ENCODE data around the gene CFAP61.
"Not testable (repeated sequence)": the region's sequence is repeated elsewhere in the genome, so short reads cannot be mapped to it uniquely, and the experiment has no call there.

CFAP61 gene

DNA sequence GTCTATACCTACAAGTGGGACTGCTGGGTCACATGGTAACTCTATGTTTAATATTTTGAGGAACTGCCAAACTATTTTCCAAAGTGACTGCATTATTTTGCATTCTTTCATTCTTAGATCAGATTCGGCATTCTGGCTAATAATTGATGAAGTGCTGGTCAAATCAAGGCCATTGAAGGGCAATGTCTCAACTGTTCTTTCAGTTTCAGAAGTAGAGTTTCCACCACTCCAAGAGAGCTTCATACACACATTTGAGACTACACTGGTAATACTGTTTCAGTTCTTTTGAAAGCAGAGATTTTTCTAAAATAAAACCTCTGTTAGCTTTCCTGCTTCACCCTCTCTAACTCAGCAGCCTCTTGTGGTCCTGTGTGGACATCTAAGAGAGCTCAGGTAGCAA is 154.5 kb downstream of the CFAP61 start:
- no peak for FAIRE-seq
- DNase-seq (ENCODE audit: insufficient read length, low spot score): no peak

DNA sequence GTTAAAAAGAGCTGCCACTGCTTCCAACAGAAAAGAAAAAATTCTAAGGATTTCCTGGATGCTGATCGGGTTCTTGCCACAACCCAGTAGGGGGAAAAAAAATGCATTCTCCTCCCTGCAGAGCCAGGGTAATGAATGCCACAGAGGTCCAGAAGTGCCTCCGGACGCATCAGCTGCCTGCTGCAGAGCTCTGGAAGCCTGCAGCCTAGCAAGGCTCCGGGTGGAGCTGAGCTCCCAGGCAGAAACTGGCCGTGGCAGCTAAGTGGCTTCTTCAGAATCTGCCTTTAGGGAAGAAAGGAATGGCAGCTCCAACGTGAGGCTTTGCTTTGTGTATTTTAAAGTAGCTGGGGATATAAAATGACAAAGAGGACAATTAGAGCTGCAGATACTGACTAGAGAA is 155.0 kb downstream of the CFAP61 start:
- DNase-seq (ENCODE audit: insufficient read length, low spot score) (no peak), FAIRE-seq (no peak)

DNA sequence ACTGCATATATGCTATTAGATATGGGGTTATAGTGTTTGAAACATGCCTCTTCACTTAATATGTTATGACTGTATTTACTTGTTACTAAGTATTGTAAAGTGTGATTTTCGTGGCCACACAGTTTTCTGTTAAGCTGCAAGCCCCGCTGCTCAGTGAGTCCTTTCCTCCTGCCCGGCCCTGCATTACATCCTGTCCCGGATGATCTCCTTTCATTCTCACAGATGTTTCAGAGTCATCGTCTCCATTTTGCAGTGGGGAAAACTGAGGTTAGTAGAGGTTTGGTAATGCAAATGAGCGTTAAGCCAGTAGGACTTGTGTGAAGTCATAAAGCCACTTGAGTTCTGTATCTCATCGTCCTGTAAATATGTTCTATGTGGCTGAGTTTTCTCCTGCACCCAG is 155.5 kb downstream of the CFAP61 start:
- FAIRE-seq: no peak

DNA sequence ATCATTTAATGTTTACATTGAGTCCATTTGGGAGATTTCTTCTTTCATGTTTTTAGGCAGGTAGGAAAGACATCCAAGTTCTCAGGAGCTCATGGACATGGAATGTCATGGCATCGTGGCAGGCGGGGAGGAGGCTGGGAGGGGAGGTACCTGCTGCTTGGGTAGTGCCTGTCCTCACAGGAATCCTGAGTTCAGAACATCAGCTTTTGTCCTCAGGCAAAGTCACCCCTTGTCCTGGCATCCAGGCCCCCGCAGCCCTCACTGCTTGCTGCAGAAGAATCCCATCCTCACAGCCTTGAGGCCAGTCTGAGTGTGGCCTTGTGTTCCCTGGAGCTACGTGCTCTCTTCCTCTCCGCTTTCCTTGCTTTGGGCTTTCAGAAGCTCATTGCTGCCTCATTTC is 157.4 kb downstream of the CFAP61 start:
- FAIRE-seq: no peak
- no peak for DNase-seq (ENCODE audit: insufficient read length, low spot score)

More for the DNA sequence above, 155.5 kb downstream of the CFAP61 start:
- no peak for DNase-seq (ENCODE audit: insufficient read length, low spot score)

DNA sequence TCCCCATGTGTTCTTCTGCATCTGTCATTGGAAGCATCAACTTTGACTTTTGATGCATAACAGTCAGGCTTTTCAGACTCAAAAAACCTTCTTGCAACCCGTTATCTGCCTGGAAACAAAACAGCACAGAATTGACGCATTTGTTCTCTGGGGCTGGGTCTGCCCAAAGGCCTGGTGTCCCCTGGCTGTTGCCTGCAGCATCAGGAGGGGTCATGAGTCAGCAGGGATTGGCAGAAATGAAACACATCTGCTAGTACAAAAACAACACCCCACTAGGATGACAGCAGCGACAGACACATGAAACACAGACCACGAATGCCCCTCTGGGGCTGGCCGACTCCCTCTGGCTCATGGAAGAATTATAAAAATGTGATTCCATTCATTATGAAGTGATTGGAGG is 158.0 kb downstream of the CFAP61 start:
- DNase-seq (ENCODE audit: insufficient read length, low spot score) (no peak), FAIRE-seq (no peak)

DNA sequence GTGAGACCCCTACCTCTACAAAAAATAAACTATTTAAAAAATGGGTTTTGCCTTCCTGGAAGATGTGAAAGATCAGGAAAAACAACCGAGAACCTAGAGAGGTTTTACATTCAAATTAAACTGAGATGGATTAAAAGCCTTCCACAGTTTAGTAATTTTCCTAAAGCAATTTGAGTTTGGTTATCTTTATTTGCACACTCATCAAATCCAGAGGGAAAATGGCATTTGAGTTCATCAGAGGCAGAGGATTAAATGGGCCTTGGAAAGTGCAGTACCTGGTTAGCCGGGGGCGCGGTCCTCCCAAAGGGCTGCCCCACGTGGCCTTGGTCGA is 158.6 kb downstream of the CFAP61 start:
- FAIRE-seq (no peak), DNase-seq (ENCODE audit: insufficient read length, low spot score) (no peak)

DNA sequence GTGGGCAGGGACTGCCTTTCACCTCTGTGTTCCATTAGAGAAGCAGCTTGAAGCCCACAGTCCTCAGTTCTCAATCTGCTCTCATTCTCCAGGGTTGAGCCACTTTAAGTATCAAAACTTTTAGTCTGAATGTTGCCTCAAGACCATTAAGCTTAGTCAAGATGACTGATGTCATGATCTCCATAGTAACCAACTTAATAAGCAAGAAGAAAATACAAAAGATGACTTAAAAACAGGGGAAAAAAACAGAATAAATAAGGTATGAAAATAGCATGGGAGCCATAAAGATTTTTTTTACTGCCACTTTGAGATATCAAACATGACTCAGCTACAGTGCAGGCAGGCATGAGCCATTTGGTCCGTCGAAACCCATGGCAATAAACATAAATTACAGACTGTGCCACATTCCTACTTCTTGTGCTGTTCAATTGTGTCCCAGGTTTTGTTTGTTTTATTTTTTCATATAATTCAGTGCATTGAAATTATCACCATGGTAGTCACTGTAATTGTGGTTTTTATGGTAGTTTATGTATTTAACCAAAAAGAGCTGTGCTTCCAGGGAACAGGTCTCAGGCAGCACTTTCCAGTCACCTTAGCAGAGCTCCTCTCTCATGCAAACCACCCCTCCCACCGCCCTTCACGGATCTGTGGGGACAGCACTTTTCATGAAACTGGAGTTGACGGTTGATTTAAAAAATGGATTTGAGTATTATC is 159.1 kb downstream of the CFAP61 start:
- DNase-seq (ENCODE audit: insufficient read length, low spot score) (no peak), FAIRE-seq (no peak)

DNA sequence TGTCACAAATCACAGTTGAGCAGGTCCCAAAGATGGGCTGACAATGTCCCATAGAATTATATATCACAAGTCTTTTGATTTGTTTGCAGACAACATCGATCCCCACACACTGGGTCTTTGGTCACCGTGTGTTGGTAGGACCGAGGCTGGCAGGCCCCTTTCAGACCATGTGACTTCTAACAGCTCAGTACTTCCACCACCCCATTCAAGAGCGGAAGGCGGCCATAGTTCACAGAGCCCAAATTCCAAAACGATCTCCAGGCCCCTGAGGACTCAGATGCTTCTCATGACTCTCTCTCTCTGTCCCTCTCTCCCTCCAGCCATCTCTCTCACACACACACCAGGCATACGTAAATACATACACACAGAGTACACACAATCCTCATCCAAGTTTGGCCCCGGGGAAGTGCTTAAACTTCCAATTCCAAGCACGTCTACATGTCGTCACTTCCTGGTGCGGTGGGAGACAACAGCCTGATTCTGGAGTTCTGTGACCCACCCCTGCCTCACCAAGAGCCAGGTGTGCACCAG is 159.7 kb downstream of the CFAP61 start:
- FAIRE-seq (no peak), DNase-seq (ENCODE audit: insufficient read length, low spot score) (no peak)

DNA sequence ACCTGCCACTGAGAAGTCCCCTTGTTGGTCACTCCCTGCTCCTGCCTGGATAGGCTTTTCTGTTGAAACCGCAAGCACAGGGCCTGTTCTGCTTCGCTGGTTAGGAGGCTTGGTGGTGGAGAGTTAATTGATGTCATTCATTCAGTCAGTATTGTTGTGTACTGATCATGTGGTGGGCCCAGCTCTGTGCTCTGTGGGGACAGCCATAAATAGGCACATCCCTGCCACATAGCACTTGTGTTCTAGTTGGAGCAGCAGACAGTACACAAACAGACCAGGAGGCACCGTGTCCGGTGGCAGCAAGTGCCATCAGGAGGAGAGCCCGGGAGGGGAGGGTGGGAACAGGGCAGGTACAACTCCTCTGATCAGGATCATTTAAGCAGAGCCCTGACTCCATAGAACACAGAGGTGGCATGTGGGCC is 160.4 kb downstream of the CFAP61 start:
- no peak for FAIRE-seq

DNA sequence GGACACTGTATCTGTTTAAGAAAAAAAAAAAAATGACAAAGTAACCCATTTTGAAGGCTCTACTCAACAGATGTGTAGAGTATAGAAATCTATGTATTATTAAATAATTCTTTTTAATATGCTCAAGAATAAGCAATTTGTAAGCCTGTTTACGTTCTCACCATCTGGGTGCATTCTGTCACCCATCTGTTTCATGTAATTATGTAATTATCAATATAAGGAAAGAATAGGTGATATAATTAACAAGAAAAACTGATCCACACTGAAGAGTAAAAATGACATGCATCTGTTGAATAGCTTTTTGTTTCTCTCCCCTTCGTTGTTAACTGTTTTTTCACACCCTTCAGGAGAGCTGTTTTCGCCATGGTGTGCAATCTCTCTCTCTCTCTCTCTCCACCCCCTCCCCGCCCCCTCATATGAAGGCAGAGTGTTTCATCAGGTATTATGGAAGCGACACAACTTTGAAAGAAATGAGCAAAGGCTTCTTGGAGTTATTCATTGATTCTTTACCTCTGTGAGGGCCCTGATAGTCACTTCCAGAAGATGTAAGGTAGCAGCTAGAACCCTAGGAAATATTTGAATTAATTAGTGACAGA is 161.3 kb downstream of the CFAP61 start:
- no peak for FAIRE-seq
- no peak for DNase-seq (ENCODE audit: insufficient read length, low spot score)

More for the DNA sequence above, 160.4 kb downstream of the CFAP61 start:
- no peak for DNase-seq (ENCODE audit: insufficient read length, low spot score)

DNA sequence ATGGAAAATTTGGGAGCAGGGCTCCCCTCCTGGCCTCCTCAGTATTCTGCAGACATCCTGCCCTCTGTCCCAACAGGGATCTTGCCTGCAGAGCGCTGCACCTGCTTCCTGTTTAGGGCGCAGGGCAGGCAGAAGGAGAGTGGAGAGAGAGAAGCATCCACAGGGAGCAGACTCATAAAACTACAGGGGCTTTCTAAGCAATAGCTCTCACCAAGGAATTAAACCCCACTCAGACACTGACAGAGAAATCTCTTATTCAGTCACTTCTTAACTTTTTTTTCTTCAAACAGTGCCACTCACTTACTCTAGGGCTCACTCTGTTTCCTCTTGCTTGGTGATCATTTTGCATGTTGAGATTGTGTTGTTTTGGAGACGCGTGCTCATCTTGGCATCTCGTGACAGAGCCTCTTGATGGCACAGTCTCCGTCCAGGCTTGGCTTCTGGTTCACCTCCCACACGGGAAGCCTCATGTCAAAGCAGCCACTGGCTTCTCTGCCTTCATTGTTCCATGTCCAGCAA is 162.5 kb downstream of the CFAP61 start:
- DNase-seq (ENCODE audit: insufficient read length, low spot score) (no peak), FAIRE-seq (no peak)

DNA sequence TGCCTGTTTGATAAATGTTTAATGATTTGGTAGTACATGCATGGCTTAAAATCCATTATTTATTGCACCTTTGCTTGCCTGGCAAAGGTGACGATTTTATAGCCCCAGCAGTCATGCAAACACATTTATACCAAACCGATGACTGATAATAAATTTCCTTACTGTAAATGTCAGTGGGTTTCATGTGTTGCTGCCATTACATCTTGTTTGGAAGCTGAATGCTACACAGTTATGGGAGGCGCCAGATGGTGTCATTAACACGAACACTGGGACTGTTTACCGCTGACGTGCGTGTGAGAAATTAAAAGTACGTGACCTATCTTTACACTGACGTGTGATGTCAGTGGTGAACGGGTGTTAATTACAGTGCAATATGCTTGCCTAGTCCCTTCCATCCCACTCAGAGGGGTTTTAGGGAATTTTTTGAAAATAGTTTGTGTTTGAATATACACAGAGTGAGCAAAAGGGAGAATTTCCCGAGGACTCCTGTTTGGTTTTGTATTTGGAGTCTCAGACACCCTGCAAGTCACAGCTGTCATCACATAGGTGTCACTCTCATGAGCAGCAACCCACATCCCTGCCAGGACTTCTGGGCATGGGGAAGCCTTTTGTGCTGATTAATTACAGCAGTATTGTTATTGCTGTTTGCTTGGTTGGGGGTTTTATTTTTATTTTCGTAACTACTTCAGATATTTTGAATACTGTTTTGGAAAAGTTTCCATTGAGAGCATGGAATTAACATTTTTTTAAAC is 163.8 kb downstream of the CFAP61 start:
- FAIRE-seq: no peak

DNA sequence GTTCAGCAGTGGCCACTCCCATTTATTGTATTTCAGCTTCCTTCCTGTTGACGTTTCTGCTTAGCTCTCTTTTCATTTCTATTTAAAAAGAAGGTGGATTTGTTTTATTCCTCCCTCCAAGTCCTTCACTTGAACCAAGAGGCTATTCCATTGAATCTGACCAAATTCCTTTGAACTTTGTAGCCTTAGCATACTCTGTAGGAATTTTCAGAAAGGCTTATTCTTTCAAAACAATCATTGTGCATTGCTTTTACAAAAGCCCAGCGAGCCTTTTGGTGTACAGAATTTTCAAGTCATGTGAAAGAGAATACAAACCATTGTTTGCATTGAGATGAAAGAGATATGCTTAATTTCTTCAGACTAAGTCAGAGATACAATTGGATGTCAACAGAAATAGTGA is 164.6 kb downstream of the CFAP61 start:
- no peak for FAIRE-seq
- DNase-seq (ENCODE audit: insufficient read length, low spot score): no peak

More for the DNA sequence above, 163.8 kb downstream of the CFAP61 start:
- no peak for DNase-seq (ENCODE audit: insufficient read length, low spot score)

DNA sequence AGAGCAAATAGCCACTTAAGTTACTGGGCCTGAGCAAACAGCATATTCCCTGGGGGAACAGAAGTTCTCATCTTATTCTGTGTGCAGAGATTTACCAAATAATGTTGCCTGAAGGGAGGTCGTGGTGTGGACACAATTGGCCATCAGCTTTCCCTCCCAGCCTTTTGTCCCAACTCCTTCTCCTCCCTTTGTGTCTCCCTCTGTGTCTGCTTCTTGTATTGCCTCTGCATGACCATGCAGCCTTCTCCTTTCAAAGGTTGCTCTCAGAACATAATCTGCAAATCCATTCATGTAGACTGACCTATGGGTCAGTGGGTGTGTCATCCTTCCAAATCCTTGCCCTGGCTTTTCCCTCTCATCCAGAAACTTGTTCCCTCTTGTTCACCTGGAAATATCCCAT is 165.3 kb downstream of the CFAP61 start:
- DNase-seq (ENCODE audit: insufficient read length, low spot score) (no peak), FAIRE-seq (no peak)

DNA sequence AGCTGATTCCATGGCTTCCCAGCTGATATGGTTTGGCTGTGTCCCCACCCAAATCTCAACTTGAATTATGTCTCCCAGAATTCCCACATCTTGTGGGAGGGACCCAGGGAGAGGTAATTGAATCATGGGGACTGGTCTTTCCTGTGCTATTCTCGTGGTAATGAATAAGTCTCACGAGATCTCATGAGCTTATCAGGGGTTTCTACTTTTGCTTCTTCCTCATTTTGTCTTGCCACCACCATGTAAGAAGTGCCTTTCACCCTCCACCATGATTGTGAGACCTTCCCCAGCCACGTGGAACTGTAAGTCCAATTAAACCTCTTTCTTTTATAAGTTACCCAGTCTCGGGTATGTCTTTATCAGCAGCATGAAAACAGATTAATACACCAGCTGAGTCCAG is 165.8 kb downstream of the CFAP61 start:
- DNase-seq (ENCODE audit: insufficient read length, low spot score); FAIRE-seq: not testable (repeated sequence)

DNA sequence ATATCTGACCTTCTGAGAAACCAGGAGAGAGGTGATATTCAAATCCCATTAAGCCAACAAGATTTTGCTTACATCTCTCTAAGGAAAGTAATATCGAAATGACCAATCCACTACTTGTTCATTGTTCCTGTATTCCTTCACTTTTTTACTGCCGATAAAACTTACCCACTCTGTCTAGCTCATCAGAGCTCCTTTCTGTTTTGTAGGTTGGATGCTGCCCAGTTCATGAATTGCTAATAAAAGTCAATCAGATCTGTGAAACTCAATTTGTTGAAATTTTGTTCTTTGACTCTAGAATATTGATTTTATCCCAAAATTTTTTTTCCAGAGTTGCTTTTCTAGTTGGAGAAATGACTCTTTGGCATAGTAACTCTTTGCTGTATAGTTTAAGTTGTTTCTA is 166.7 kb downstream of the CFAP61 start:
- FAIRE-seq: no peak
- DNase-seq (ENCODE audit: insufficient read length, low spot score): no peak

DNA sequence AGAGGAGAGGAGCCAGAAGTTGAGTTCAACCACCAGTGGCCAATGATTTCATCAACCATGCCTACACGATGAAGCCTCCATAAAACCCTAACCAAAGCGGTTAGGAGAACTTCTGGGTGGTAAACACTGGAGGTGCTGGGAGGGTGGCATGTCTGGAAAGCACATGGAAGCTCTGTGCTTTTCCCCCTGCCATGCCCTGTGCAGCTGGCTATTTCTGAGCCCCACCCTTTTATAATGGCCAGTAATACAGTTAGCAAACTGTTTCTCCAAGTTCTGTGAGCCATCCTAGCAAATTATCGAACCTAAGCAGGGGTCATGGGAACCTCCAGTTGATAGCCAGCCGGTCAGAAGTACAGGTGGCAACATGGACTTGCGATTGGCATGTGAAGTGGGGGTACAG is 167.8 kb downstream of the CFAP61 start:
- FAIRE-seq: no peak
- no peak for DNase-seq (ENCODE audit: insufficient read length, low spot score)

DNA sequence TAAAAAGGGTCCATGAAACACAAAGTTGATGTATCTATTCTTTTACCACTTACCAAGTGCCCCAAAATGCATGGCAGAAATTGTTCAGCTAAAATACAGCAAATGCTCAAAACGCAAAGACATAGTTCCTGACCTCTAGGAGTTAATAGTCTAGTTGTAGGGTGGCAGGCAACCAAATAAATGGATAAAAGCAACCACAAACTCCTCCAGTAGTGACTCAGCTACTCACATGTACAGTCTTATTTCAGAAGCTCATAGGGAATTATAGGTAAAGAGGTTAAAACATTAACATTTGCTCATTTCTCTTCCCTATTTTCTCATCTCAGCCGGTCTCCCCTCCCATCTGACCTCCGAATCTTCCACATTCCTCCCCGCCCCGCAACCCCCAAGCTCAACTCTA is 171.6 kb downstream of the CFAP61 start:
- FAIRE-seq: no peak
- no peak for DNase-seq (ENCODE audit: insufficient read length, low spot score)

DNA sequence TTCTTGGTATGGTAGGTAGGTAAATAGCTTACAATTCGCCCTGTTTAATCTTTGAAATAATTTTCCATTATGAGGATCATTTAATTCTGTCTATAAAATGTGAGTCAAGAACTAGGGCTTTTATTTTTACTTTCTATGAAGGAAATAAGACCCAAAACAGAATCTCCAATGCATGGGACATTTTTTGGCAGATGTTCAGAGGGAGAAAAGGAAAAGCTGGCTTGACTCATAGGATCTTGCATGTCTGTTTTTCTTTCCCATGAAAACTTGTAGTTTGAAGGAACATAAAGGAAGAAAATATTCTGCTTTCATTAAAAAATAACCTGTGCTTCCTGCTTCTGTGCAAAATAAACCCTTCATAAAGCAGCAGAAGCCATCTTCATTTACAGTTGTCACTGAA is 172.5 kb downstream of the CFAP61 start:
- no peak for FAIRE-seq
- DNase-seq (ENCODE audit: insufficient read length, low spot score): no peak

DNA sequence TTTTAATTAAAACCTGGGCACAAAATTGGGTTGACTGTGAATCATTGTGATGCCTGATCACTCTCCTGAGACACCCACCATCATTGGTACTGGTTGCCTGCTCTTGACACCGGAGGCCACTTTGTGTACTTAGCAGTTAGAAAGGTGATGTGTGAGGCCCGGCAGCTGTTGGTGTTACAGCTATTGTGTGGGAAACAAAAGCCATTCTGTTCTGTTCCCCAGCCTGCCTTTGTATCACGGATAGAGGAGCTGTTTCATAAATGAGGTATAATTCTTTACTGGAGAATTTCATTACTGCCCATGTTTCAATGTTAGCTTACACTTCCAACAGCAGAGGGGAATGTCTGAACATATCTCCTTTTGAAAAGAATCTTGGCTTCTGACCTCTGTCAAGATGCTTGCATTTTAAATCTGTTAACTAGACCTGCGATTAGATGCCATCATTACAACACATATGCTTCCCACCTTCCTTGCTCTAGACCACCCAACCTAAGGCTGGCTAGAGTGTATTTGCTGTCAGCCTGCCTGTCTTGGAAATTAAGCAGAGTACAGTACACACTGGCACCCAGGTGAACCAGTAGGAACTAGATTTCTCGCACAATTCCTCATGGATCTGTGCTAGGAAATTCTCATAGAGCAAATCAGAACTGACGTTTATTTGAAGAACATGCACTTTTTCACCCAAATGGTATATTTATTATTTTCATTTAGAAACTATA is 173.2 kb downstream of the CFAP61 start:
- no peak for DNase-seq (ENCODE audit: insufficient read length, low spot score)
- FAIRE-seq: no peak

DNA sequence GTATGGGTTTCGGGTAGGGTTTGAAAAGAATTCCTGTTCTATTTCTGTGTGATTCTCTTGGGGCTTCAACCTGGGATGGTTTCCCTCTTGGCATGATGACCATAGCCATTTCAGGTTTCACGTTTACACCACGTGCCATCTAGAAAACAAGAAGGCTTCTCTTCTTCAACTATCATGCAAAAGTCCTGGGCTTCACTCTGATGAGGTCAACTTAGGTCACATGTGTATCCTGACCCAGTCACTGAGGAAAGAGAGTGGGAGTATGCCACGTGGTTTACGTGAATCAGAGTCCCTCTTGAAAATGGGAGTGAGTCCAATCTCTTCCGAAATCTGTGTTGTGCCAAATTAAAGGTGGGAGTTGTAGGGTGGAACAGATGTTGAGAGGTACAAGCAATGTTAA is 174.2 kb downstream of the CFAP61 start:
- no peak for FAIRE-seq
- no peak for DNase-seq (ENCODE audit: insufficient read length, low spot score)
